A673 (cell line): ENCODE data around the gene SAP30L. TPM values are rescaled to one million over a fixed set of nuclear protein-coding genes. Genes with fewer than 3 reads are reported as not detected.

Experiments used
- BruUV-seq: library from RNA; stranded (reverse); fragments of 400-500 nt; replicated peaks from 2 replicates; lab custom pipeline; 2021; lab: Mats Ljungman, UMichigan
- CTCF ChIA-PET: fragments of 300-600 bp; sonication (Branson Sonifier 250); formaldehyde crosslinking; loops from one replicate; lab custom pipeline; 2022; ENCODE audit warnings: antibody characterized with exemption; lab: Charles Lee
- POLR2A ChIA-PET: fragments of 300-600 bp; sonication (Branson Sonifier 250); formaldehyde crosslinking; loops from one replicate; lab custom pipeline; 2022; ENCODE audit warnings: antibody characterized with exemption; ENCODE audit not compliant: low non-redundant PET; lab: Charles Lee
- DNase-seq: peaks from one replicate; pipeline ENCODE4 v3.0.0-alpha.2; 2015; ENCODE audit warnings: low spot score
- H3K27ac ChIP-seq: fragments of 200-600 bp; sonication (generic); 2 replicates; pipeline ENCODE4 v1.5.1; 2016; ENCODE audit warnings: mixed run types, low read depth, mild to moderate bottlenecking, mixed read lengths, antibody characterized with exemption, low read length; ENCODE audit not compliant: poor library complexity, severe bottlenecking
- H3K27me3 ChIP-seq: fragments of 200-600 bp; sonication (generic); replicated peaks from 2 replicates; pipeline ENCODE4 v1.6.1; 2017; ENCODE audit warnings: mixed run types, low read depth, mild to moderate bottlenecking, mixed read lengths, antibody characterized with exemption, low read length; ENCODE audit not compliant: insufficient read depth, poor library complexity
- H3K36me3 ChIP-seq: fragments of 200-600 bp; sonication (generic); 2 replicates; pipeline ENCODE4 v1.6.1; 2016; ENCODE audit warnings: mixed run types, mild to moderate bottlenecking, mixed read lengths, antibody characterized with exemption, low read length; ENCODE audit not compliant: insufficient read depth, poor library complexity, severe bottlenecking
- H3K4me1 ChIP-seq: fragments of 200-600 bp; sonication (generic); 2 replicates; pipeline ENCODE4 v1.6.1; 2017; ENCODE audit warnings: mixed run types, mild to moderate bottlenecking, mixed read lengths, antibody characterized with exemption, low read length; ENCODE audit not compliant: insufficient read depth, poor library complexity, severe bottlenecking
- H3K4me3 ChIP-seq: fragments of 200-600 bp; sonication (generic); 2 replicates; pipeline ENCODE4 v1.5.1; 2016; ENCODE audit warnings: low read depth, mixed run types, mild to moderate bottlenecking, mixed read lengths, low read length; ENCODE audit not compliant: poor library complexity, severe bottlenecking
- H3K9me3 ChIP-seq: fragments of 200-600 bp; sonication (generic); 2 replicates; pipeline ENCODE4 v1.6.1; 2016; ENCODE audit warnings: mixed run types, low read depth, mild to moderate bottlenecking, mixed read lengths, antibody characterized with exemption, low read length; ENCODE audit not compliant: poor library complexity, severe bottlenecking
- CTCF ChIP-seq: fragments of 300-800, 200-600 bp; sonication (generic); conservative IDR thresholded peaks from 2 replicates; pipeline ENCODE4 v1.5.1; 2017; ENCODE audit warnings: low read depth, mild to moderate bottlenecking, antibody characterized with exemption, low read length, moderate library complexity, mixed read lengths
- EZH2 ChIP-seq: fragments of 200-600 bp; sonication (generic); IDR thresholded peaks from 2 replicates; pipeline ENCODE4 v1.6.1; 2017; ENCODE audit warnings: borderline replicate concordance, low read depth, mild to moderate bottlenecking, mixed read lengths, antibody characterized with exemption, low read length; ENCODE audit not compliant: poor library complexity, severe bottlenecking
- intact Hi-C: fragments of 100-400 bp; cut with micrococcal nuclease; formaldehyde crosslinking; loops from one replicate; pipeline ENCODE4 v1.10.0; 2022; ENCODE audit not compliant: unreplicated experiment
- total RNA-seq: library from RNA; stranded (reverse); gene quantifications from 2 replicates; pipeline ENCODE4 v1.2.3, GENCODE V29; 2021

Gene SAP30L
- total RNA-seq, 1 experiment from 2014 or later = 29.2 TPM

- intact Hi-C loops = loop anchor here (1.0 kb wide), 2 partner anchors 144 to 174 kb away; no protein-coding TSS in a partner anchor
- TF ChIP-seq CTCF (no peak), EZH2 (no peak)
- H3K9me3 ChIP-seq = no peaks in the 10 kb centered on the region
- BruUV-seq = no TSS peak
- ChIA-PET POLR2A (no interaction called here), CTCF (interaction anchor here (0.6 to 0.8 kb wide), 3 partner anchors 165 to 492 kb away, joined by 3 read pairs; no protein-coding TSS in a partner anchor)
- DNase-seq = no peak
- H3K4me3 ChIP-seq = no peak overlapping the region
- H3K27me3 ChIP-seq = peaks cover 19% of the 10 kb centered on the region
- H3K27ac ChIP-seq = no peak overlapping the region
- no peaks in the 10 kb centered on the region for H3K4me1 ChIP-seq
- H3K36me3 ChIP-seq = no peaks in the 10 kb centered on the region
These were observed 20.9 kb downstream of the SAP30L start for GRCh38 chr5:154466671-154467070.

- Histone ChIP-seq H3K27ac (no peak overlapping the region), H3K27me3 (peaks cover 30% of the 10 kb centered on the region), H3K9me3 (no peaks in the 10 kb centered on the region), H3K4me3 (no peak overlapping the region), H3K4me1 (no peaks in the 10 kb centered on the region), H3K36me3 (no peaks in the 10 kb centered on the region)
- DNase-seq = peak; percentile 70
- TF ChIP-seq EZH2 = no peak
- TF ChIP-seq CTCF = peak; percentile 87
- intact Hi-C loops = loop anchor here (1.0 kb wide), 2 partner anchors 142 to 172 kb away; no protein-coding TSS in a partner anchor
- POLR2A ChIA-PET = no interaction called here
- BruUV-seq = no TSS peak
- CTCF ChIA-PET = interaction anchor here (0.6 kb wide), 1 partner anchor 172 kb away, joined by 3 read pairs; no protein-coding TSS in a partner anchor
These were observed 22.0 kb downstream of the SAP30L start for GRCh38 chr5:154467655-154468354.

- Histone ChIP-seq H3K27me3 (peaks cover 53% of the 10 kb centered on the region), H3K4me3 (no peak overlapping the region), H3K9me3 (no peaks in the 10 kb centered on the region), H3K27ac (no peak overlapping the region), H3K4me1 (no peaks in the 10 kb centered on the region), H3K36me3 (no peaks in the 10 kb centered on the region)
- no peak for DNase-seq
- ChIA-PET CTCF (interaction anchor here (0.7 kb wide), 1 partner anchor 14 kb away, joined by 4 read pairs; no protein-coding TSS in a partner anchor), POLR2A (no interaction called here)
- intact Hi-C loops = no loop called here
- no peak for TF ChIP-seq EZH2
- TF ChIP-seq CTCF = no peak
- no TSS peak for BruUV-seq
These were observed 24.3 kb downstream of the SAP30L start for GRCh38 chr5:154470137-154470536.
